Adrenal gland (tissue), 12 donors: ENCODE measurements around the gene STMN3. TPM values are rescaled to one million over a fixed set of nuclear protein-coding genes. Genes with fewer than 3 reads are reported as not detected.
"Not testable (repeated sequence)": the region's sequence is repeated elsewhere in the genome, so short reads cannot be mapped to it uniquely, and the experiment has no call there.

ENCODE experiments used
- DNase-seq, 7 donors: peaks; one replicate each; pipeline ENCODE4 v3.0.0-alpha.2; 2019 to 2020
- H3K27ac ChIP-seq, 5 donors: fragments of 200-600 bp; sonication (generic) in 4 of 5; 1 replicate in 3 of 5; 2 replicates in 2 of 5; pipeline versions ENCODE4 v1.5.1 to v1.8.0; 2016 to 2020; ENCODE audit warnings: mild to moderate bottlenecking in 1 of 5
- H3K27me3 ChIP-seq: fragments of 200-600 bp; 2 replicates; pipeline ENCODE4 v1.8.0; 2021
- H3K36me3 ChIP-seq, 2 donors: fragments of 200-600 bp; replicated peaks in 1 of 2; 1 replicate in 1 of 2; 2 replicates in 1 of 2; pipeline versions ENCODE4 v1.5.1 to v1.8.0; 2018 to 2022
- H3K4me1 ChIP-seq, 2 donors: fragments of 200-600 bp; replicated peaks in 1 of 2; 1 replicate in 1 of 2; 2 replicates in 1 of 2; pipeline versions ENCODE4 v1.5.1 to v1.8.0; 2018 to 2021
- H3K4me3 ChIP-seq, 4 donors: fragments of 200-600 bp; sonication (generic) in 3 of 4; one replicate each; pipeline ENCODE4 v1.5.1; 2016 to 2018
- H3K9me3 ChIP-seq, 3 donors: fragments of 200-600 bp; sonication (generic) in 1 of 3; replicated peaks in 1 of 3; 1 replicate in 2 of 3; 2 replicates in 1 of 3; pipeline versions ENCODE4 v1.5.1 to v1.8.0; 2016 to 2021
- POLR2A ChIP-seq, 2 donors: fragments of 450-650 bp; IDR thresholded peaks; one replicate each; pipeline ENCODE4 v1.6.1; 2017; ENCODE audit warnings: antibody characterized with exemption in 2 of 2, mild to moderate bottlenecking in 2 of 2, moderate library complexity in 1 of 2
- WGBS, 4 donors: extraction: QIAGEN DNeasy Blood & Tissue Kit in 2 of 4; methylation state at CpG; one replicate each; pipeline versions ENCODE4 v1.1.5 to v1.1.7; 2013 to 2017; 5-methylcytosine and 5-hydroxymethylcytosine counted together
- intact Hi-C, 2 donors: fragments of 100-400 bp; cut with DNase I; formaldehyde crosslinking; loops; one replicate each; pipeline versions ENCODE4 v1.14.1 to v1.15.0; 2022 to 2023
- polyA plus RNA-seq, 3 donors: library from polyadenylated mRNA; stranded (reverse); fragments of 200-250 nt in 2 of 3; fragments of 350-450 nt in 1 of 3; fragmentation: Illumina TruSeq in 1 of 3; extraction: RNeasy Lipid Tissue Mini Kit (QIAGEN cat#74804) in 1 of 3; gene quantifications; one replicate each; pipeline ENCODE4 v1.2.3, GENCODE V29; 2013 to 2014
- total RNA-seq, 9 donors: library from RNA; depleted of rRNA in 4 of 9; stranded (reverse); fragments of >200 nt in 4 of 9; fragments of 120-200 nt in 1 of 9; fragmentation: NEBNext Ultra II Directional in 1 of 9; extraction: Animal tissue kit (Norgen Biotek cat#: 25700) in 1 of 9; gene quantifications; one replicate each; pipeline versions ENCODE4 v1.1.0 to v1.2.4, GENCODE V29; 2013 to 2023
- TF ChIP-seq, protein P1 (sequence below), 6 experiments: fragments of 450-650 bp in 4 of 6; fragments of 200-600 bp in 2 of 6; sonication (generic) in 1 of 6; IDR thresholded peaks; 1 replicate in 5 of 6; 2 replicates in 1 of 6; pipeline versions ENCODE4 v1.5.1 to v1.8.0; 2016 to 2021; ENCODE audit warnings: antibody characterized with exemption in 6 of 6, mild to moderate bottlenecking in 2 of 6, moderate library complexity in 1 of 6
- donor health status: healthy with polysubstance abuse.
- donor health status: Bipolar disorder and iron deficiency.
- donor health status: DM: yes; HTN: yes; CAD: no.
- donor health status: DM: no; HTN: no; CAD: no.
- donor health status: DM: no; HTN: no; CAD: no.
- donor health status: DM: yes; HTN: yes; CAD: no.

STMN3 gene
- total and polyA plus RNA-seq, 12 donors: 29.2 to 109 (median 54.5) TPM

DNA sequence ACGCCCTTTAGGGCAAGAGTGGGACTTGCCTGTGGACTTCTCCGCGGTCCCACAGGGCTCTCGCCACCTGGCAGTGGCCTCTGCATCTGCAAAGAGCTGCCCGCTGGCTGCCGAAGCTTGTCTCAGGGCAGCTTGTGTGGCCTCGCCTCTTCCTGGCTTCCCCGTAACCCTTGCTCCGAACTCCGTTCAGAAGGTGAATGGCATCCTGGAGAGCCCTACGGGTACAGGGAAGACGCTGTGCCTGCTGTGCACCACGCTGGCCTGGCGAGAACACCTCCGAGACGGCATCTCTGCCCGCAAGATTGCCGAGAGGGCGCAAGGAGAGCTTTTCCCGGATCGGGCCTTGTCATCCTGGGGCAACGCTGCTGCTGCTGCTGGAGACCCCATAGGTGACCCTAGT, 7.9 kb upstream of the STMN3 start:
- Histone ChIP-seq H3K4me1 (peaks cover 15 to 21% of the 10 kb centered on the region in 2 donors), H3K27me3 (no peaks in the 10 kb centered on the region), H3K4me3 (no peak overlapping the region), H3K36me3 (peaks cover 0 to 38% of the 10 kb centered on the region in 2 donors), H3K27ac (no peak overlapping the region), H3K9me3 (no peaks in the 10 kb centered on the region)
- 92 to 96% (median 94%) methylated on average over 8 to 22 of the region's 22 CpGs for WGBS, 4 donors
- intact Hi-C loops: no loop called here
- no peak for DNase-seq
- no peak for TF ChIP-seq POLR2A (IDR thresholded peaks at IDR 0.05)
- TF ChIP-seq, protein P1, sequence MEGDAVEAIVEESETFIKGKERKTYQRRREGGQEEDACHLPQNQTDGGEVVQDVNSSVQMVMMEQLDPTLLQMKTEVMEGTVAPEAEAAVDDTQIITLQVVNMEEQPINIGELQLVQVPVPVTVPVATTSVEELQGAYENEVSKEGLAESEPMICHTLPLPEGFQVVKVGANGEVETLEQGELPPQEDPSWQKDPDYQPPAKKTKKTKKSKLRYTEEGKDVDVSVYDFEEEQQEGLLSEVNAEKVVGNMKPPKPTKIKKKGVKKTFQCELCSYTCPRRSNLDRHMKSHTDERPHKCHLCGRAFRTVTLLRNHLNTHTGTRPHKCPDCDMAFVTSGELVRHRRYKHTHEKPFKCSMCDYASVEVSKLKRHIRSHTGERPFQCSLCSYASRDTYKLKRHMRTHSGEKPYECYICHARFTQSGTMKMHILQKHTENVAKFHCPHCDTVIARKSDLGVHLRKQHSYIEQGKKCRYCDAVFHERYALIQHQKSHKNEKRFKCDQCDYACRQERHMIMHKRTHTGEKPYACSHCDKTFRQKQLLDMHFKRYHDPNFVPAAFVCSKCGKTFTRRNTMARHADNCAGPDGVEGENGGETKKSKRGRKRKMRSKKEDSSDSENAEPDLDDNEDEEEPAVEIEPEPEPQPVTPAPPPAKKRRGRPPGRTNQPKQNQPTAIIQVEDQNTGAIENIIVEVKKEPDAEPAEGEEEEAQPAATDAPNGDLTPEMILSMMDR (IDR thresholded peaks at IDR 0.05): no peak

DNA sequence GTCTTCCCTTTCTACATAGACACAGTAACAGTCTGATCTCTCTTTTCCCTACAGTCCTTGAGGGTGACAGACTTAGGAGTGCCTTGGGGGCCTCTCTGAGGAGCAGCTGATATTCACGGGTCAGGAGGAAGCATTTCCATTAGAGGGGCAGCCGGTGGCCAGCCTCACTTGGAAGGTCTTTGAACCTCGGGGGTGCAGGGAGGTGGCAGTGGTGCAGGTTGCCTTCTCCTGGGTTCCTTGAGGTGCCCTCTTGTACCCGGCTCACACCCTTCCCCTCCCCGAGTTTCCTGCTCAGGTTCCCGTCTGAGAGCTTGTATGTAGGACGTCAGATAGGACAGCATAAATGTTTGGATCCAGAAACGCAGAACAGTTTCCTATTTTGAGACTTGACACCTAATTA, 7.4 kb upstream of the STMN3 start:
- intact Hi-C loops: no loop called here
- Histone ChIP-seq H3K27me3 (no peaks in the 10 kb centered on the region), H3K27ac (no peak overlapping the region), H3K4me1 (peaks cover 15 to 21% of the 10 kb centered on the region in 2 donors), H3K36me3 (peaks cover 0 to 33% of the 10 kb centered on the region in 2 donors), H3K9me3 (no peaks in the 10 kb centered on the region), H3K4me3 (no peak overlapping the region)
- WGBS, 4 donors: 82 to 93% (median 85%) methylated on average over 6 to 8 of the region's 8 CpGs
- TF ChIP-seq, protein P1 (IDR thresholded peaks at IDR 0.05): no peak
- no peak for TF ChIP-seq POLR2A (IDR thresholded peaks at IDR 0.05)
- no peak for DNase-seq

DNA sequence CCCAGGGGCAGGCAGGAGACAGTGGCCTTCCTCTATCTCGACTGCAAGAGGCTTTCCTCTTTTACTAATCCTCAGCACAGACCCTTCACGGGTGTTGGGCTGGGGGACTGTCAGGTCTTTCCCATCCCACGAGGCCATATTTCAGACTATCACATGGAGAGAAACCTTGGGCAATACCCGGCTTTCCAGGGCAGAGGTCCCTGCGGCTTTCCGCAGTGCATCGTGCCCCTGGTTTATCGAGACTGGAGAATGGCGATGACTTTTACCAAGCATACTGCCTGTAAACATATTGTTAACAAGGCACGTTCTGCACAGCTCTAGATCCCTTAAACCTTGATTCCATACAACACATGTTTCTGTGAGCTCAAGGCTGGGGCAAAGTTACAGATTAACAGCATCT, 7.0 kb upstream of the STMN3 start:
- intact Hi-C loops: not testable (repeated sequence)
- WGBS, 4 donors: 79 to 92% (median 87%) methylated on average over 10 of the region's 10 CpGs

DNA sequence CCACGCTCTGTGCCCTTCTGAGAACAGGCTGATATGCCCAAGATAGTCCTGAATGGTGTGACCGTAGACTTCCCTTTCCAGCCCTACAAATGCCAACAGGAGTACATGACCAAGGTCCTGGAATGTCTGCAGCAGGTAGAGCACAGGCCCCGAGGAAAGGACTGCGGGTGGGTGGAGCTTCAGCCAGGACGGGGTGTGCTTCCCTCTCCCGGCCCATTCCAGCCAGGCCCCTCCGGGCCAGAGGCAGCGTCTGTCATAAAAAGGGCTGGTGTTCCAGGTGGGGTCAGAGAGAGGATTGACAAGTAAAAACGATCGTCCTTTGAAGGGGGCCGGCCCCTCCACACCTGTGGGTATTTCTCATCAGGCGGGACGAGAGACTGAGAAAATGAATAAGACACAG, 6.1 kb upstream of the STMN3 start:
- H3K4me1 ChIP-seq: peaks cover 15 to 21% of the 10 kb centered on the region in 2 donors
- TF ChIP-seq POLR2A (IDR thresholded peaks at IDR 0.05): no peak
- TF ChIP-seq, protein P1 (IDR thresholded peaks at IDR 0.05): no peak
- peak overlapping the region in 2 of 5 donors; percentile 84 to 92 for H3K27ac ChIP-seq
- H3K9me3 ChIP-seq: no peaks in the 10 kb centered on the region
- peak overlapping the region in 2 of 4 donors; percentile 81 to 91 for H3K4me3 ChIP-seq
- no peaks in the 10 kb centered on the region for H3K27me3 ChIP-seq
- 66 to 73% (median 70%) methylated on average over 8 to 13 of the region's 13 CpGs for WGBS, 4 donors
- no peak for DNase-seq
- intact Hi-C loops: no loop called here
- H3K36me3 ChIP-seq: peaks cover 0 to 31% of the 10 kb centered on the region in 2 donors

More for the DNA sequence above, 7.0 kb upstream of the STMN3 start:
- not testable (repeated sequence) for H3K4me3 ChIP-seq, H3K27me3 ChIP-seq, H3K27ac ChIP-seq, DNase-seq, H3K9me3 ChIP-seq
- H3K36me3 ChIP-seq: peaks cover 0 to 31% of the 10 kb centered on the region in 2 donors
- H3K4me1 ChIP-seq: peaks cover 15 to 21% of the 10 kb centered on the region in 2 donors

DNA sequence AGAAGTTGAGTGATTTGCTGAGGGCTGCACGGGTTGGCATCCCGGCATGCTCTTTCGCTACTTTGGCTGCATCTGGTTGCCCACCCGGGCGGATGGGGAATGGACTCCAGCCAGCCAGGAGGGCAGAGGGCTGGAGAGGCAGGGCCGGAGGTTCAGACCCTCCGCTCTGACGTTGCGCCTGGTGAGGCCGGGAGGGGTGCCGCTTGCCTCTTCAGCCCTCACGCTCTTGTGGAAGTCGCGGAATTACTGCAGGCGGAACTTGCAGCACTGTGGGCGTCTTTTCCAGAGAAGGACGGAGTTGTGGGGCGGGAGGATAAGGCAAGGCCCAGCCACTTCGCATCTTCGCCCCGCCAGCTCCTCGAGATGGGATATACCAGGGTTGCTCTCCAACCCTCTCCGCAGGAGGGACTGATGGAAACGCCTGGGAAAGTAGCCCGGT, 5.5 kb upstream of the STMN3 start:
- Histone ChIP-seq H3K27ac (peak overlapping the region in 4 of 5 donors; percentile 82 to 92 (median 83)), H3K36me3 (peaks cover 0 to 28% of the 10 kb centered on the region in 2 donors)
- TF ChIP-seq POLR2A (IDR thresholded peaks at IDR 0.05): no peak
- TF ChIP-seq, protein P1 (IDR thresholded peaks at IDR 0.05): no peak

More for the DNA sequence above, 5.5 kb upstream of the STMN3 start:
- H3K27me3 ChIP-seq: no peaks in the 10 kb centered on the region
- intact Hi-C loops: no loop called here
- H3K4me1 ChIP-seq: peaks cover 15 to 25% of the 10 kb centered on the region in 2 donors
- peak overlapping the region in 3 of 4 donors; percentile 81 to 91 (median 86) for H3K4me3 ChIP-seq
- peak in 3 of 7 donors; percentile 39 to 65 (median 50) for DNase-seq
- H3K9me3 ChIP-seq: no peaks in the 10 kb centered on the region
- WGBS, 4 donors: 2 to 20% (median 3%) methylated on average over 2 to 25 of the region's 25 CpGs
